ENCODE results near the gene P2RY2.

The P2RY2 gene

DNA sequence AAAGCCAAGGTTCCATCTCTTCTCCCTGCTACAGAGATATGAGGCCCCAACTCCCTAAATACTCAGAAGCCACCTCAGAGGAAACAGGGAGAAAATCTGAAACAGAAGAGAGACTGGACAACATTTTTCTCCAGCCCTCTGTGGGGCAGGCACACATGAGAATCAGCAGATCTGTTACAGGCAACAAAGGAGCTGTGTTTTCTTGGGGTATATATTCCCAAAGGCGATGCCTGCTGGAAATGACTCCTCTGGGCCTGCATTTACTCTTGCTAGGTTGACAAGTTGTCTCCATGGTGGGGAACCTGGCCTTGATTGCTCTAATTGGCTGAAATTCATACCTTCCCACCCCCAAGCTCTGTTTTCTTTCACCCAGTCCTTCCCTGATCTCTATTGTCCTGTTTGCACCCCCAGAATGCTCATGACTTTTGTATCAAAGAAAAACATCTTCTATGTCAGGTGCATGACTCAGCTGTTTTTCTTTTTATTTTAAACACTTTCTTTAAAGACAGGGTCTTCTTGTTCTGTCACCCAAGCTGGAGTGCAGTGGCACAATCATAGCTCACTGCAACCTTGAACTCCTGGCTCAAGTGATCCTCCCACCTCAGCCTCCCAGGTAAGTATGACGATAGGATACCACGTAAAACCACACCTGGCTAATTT is 30.6 kb downstream of the P2RY2 start (continued):
- no peak for TF ChIP-seq ZC3H10 (CRISPR knock-in tag; IDR thresholded peaks at IDR 0.05)

DNA sequence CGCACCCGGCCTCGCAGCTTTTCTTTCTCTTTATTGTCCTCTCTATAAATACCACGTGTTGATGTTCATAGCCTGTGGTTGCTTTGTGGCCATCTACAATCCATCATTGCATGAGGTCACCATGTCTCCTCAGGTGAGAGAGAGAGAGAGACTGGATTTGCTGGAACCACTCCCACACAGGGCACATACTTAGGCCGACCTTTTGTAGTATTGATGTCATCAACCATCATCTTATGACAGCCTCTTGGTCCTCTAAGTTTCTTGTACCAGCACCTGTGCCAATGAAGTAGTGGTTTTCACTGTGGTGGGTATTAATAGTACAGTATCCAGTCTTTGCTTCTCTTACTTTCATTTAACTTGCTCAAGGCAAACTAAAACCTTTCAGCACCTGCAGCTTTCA is 31.2 kb downstream of the P2RY2 start:
- TF ChIP-seq ZFP3 (CRISPR knock-in tag; IDR thresholded peaks at IDR 0.05) (no peak), ARNTL (CRISPR knock-in tag; IDR thresholded peaks at IDR 0.05; ENCODE audit: borderline replicate concordance, low read depth) (no peak), ZNF565 (CRISPR knock-in tag; conservative IDR thresholded peaks at IDR 0.05; ENCODE audit: low read depth) (no peak), SNAI2 (CRISPR knock-in tag; IDR thresholded peaks at IDR 0.05) (no peak), ZNF8 (CRISPR knock-in tag; IDR thresholded peaks at IDR 0.05) (no peak)
- no peak for ATAC-seq

DNA sequence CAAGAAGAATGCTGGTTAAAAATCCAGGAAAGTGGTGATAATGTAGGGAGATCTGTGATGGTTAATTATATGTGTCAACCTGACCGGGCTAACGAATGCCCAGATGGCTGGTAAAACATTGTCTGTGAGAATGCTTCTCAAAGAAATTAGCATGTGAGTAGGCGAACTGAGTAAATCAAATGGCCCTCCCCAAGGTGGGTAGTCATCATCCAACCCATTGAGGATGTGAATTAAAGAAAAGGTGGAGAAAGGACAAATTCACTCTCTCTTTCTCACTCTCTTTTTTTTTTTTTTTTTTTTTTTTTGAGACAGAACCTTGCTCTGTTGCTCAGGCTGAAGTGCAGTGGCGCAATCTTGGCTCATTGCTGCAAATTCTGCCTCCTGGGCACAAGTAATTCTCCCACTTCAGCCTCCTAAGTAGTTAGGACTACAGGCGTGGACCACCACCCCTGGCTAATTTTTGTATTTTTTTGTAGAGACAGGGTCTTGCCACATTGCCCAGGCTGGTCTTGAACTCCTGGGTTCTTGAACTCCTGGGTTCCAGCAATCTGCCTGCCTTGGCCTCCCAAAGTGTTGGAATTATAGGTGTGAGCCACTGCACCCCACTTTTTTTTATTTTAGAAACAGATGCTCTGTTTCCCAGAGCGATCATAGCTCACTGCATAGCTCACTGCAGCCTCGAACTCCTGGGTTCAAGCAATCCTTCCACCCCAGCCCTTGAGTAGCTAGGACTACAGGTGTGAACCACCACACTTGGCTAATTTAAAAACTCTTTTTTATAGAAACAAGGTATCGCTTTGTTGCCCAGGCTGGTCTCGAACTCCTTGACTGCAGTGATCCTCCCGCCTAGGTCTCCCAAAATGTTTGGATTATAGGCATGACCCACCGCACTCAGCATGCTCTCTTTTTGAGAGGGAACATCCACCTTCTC is 32.0 kb downstream of the P2RY2 start:
- TF ChIP-seq ZFP30 (CRISPR knock-in tag; IDR thresholded peaks at IDR 0.05) (no peak), ESRRG (CRISPR knock-in tag; IDR thresholded peaks at IDR 0.05) (no peak)
- TF ChIP-seq, protein P1, sequence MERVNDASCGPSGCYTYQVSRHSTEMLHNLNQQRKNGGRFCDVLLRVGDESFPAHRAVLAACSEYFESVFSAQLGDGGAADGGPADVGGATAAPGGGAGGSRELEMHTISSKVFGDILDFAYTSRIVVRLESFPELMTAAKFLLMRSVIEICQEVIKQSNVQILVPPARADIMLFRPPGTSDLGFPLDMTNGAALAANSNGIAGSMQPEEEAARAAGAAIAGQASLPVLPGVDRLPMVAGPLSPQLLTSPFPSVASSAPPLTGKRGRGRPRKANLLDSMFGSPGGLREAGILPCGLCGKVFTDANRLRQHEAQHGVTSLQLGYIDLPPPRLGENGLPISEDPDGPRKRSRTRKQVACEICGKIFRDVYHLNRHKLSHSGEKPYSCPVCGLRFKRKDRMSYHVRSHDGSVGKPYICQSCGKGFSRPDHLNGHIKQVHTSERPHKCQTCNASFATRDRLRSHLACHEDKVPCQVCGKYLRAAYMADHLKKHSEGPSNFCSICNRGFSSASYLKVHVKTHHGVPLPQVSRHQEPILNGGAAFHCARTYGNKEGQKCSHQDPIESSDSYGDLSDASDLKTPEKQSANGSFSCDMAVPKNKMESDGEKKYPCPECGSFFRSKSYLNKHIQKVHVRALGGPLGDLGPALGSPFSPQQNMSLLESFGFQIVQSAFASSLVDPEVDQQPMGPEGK (CRISPR knock-in tag; IDR thresholded peaks at IDR 0.05; ENCODE audit: borderline replicate concordance): no peak
- no peak for ATAC-seq

DNA sequence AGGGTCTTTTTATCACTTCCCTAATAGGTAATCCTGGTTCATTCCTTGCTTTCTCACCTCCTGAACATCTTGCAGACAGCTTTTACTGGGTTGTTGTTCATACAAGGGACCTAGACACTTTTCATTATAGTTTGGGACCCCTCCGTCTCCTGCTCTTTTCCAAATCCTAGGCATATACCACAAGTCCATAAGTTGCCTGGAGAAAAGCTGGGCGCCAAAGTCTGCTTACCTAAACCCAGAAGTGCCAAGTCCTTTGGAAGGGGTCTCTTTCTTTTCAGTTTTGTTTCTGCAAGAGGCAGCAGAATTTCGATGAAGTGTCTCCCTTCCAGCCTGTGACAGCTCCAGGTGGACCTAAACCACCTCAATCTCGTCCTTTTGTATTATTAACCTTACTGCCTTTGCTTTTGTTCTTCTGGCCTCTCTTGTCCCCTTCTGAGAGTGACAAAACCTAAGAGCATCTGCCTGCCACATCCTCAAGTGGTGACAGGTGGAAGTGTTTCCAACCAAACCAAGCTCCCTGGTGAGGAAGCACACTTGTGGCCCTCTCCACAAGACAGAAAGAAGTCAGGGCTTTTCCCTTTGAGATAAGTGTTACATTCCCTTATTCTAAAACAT is 34.6 kb downstream of the P2RY2 start:
- ATAC-seq: no peak
- TF ChIP-seq ZFP30 (CRISPR knock-in tag; IDR thresholded peaks at IDR 0.05) (no peak), OSR1 (CRISPR knock-in tag; IDR thresholded peaks at IDR 0.05) (no peak), ESRRG (CRISPR knock-in tag; IDR thresholded peaks at IDR 0.05) (no peak), ZC3H10 (CRISPR knock-in tag; IDR thresholded peaks at IDR 0.05) (no peak), ZNF8 (CRISPR knock-in tag; IDR thresholded peaks at IDR 0.05) (no peak), CSDC2 (CRISPR knock-in tag; IDR thresholded peaks at IDR 0.05) (no peak), ZFP3 (CRISPR knock-in tag; IDR thresholded peaks at IDR 0.05) (no peak), ZNF70 (CRISPR knock-in tag; IDR thresholded peaks at IDR 0.05) (no peak), ISL1 (CRISPR knock-in tag; IDR thresholded peaks at IDR 0.05) (no peak), ZNF565 (CRISPR knock-in tag; conservative IDR thresholded peaks at IDR 0.05; ENCODE audit: low read depth) (no peak), PPARA (CRISPR knock-in tag; IDR thresholded peaks at IDR 0.05; ENCODE audit: borderline replicate concordance) (no peak), TCF4 (CRISPR knock-in tag; IDR thresholded peaks at IDR 0.05; ENCODE audit: borderline replicate concordance) (no peak), SNAI2 (CRISPR knock-in tag; IDR thresholded peaks at IDR 0.05) (no peak), RARB (CRISPR knock-in tag; IDR thresholded peaks at IDR 0.05) (no peak), TOX (CRISPR knock-in tag; IDR thresholded peaks at IDR 0.05; ENCODE audit: borderline replicate concordance) (no peak)
- TF ChIP-seq, protein P2, sequence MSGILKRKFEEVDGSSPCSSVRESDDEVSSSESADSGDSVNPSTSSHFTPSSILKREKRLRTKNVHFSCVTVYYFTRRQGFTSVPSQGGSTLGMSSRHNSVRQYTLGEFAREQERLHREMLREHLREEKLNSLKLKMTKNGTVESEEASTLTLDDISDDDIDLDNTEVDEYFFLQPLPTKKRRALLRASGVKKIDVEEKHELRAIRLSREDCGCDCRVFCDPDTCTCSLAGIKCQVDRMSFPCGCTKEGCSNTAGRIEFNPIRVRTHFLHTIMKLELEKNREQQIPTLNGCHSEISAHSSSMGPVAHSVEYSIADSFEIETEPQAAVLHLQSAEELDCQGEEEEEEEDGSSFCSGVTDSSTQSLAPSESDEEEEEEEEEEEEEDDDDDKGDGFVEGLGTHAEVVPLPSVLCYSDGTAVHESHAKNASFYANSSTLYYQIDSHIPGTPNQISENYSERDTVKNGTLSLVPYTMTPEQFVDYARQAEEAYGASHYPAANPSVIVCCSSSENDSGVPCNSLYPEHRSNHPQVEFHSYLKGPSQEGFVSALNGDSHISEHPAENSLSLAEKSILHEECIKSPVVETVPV (CRISPR knock-in tag; IDR thresholded peaks at IDR 0.05): no peak
- TF ChIP-seq, protein P1 (CRISPR knock-in tag; IDR thresholded peaks at IDR 0.05; ENCODE audit: borderline replicate concordance): no peak
- TF ChIP-seq, protein P3, sequence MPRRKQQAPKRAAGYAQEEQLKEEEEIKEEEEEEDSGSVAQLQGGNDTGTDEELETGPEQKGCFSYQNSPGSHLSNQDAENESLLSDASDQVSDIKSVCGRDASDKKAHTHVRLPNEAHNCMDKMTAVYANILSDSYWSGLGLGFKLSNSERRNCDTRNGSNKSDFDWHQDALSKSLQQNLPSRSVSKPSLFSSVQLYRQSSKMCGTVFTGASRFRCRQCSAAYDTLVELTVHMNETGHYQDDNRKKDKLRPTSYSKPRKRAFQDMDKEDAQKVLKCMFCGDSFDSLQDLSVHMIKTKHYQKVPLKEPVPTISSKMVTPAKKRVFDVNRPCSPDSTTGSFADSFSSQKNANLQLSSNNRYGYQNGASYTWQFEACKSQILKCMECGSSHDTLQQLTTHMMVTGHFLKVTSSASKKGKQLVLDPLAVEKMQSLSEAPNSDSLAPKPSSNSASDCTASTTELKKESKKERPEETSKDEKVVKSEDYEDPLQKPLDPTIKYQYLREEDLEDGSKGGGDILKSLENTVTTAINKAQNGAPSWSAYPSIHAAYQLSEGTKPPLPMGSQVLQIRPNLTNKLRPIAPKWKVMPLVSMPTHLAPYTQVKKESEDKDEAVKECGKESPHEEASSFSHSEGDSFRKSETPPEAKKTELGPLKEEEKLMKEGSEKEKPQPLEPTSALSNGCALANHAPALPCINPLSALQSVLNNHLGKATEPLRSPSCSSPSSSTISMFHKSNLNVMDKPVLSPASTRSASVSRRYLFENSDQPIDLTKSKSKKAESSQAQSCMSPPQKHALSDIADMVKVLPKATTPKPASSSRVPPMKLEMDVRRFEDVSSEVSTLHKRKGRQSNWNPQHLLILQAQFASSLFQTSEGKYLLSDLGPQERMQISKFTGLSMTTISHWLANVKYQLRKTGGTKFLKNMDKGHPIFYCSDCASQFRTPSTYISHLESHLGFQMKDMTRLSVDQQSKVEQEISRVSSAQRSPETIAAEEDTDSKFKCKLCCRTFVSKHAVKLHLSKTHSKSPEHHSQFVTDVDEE (CRISPR knock-in tag; IDR thresholded peaks at IDR 0.05): no peak
- TF ChIP-seq, protein P4, sequence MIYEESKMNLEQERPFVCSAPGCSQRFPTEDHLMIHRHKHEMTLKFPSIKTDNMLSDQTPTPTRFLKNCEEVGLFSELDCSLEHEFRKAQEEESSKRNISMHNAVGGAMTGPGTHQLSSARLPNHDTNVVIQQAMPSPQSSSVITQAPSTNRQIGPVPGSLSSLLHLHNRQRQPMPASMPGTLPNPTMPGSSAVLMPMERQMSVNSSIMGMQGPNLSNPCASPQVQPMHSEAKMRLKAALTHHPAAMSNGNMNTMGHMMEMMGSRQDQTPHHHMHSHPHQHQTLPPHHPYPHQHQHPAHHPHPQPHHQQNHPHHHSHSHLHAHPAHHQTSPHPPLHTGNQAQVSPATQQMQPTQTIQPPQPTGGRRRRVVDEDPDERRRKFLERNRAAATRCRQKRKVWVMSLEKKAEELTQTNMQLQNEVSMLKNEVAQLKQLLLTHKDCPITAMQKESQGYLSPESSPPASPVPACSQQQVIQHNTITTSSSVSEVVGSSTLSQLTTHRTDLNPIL (CRISPR knock-in tag; IDR thresholded peaks at IDR 0.05; ENCODE audit: low read depth): no peak
- TF ChIP-seq, protein P5, sequence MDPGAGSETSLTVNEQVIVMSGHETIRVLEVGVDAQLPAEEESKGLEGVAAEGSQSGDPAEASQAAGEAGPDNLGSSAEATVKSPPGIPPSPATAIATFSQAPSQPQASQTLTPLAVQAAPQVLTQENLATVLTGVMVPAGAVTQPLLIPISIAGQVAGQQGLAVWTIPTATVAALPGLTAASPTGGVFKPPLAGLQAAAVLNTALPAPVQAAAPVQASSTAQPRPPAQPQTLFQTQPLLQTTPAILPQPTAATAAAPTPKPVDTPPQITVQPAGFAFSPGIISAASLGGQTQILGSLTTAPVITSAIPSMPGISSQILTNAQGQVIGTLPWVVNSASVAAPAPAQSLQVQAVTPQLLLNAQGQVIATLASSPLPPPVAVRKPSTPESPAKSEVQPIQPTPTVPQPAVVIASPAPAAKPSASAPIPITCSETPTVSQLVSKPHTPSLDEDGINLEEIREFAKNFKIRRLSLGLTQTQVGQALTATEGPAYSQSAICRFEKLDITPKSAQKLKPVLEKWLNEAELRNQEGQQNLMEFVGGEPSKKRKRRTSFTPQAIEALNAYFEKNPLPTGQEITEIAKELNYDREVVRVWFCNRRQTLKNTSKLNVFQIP (CRISPR knock-in tag; IDR thresholded peaks at IDR 0.05; ENCODE audit: borderline replicate concordance, low read depth): no peak
